ENCODE results near the gene MLLT10. TPM values are rescaled to one million over a fixed set of nuclear protein-coding genes. Genes with fewer than 3 reads are reported as not detected.

Gene MLLT10
- total RNA-seq, 1 donor from 2014 or later, result 50.6 TPM

DNA sequence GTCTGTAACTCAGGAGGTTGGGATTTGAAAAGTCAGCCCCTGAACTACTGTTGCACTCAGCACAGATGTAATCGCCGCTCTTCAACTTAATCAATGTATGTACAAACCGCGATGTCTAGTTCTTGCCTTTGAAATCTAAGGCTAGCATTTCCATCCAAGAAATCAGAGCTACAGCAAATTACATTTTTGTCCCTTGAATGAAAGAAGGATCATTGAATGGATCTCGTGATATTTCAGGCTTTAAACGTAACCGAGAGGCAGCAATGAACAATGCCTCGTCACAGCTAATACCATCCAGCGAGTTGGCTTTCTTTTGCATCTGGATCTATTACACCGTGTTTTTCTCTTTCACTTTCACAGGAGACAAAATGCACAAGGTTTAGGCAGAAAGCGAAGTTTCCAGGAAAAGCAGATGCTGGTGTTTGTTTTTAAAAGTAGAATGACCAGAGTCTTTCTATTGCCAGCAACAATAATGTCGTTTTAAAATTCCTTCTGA is 14.0 kb upstream of the MLLT10 start:
- no peak for TF ChIP-seq CTCF (IDR thresholded peaks at IDR 0.05; ENCODE audit: unreplicated experiment)
- H3K36me3 Mint-ChIP-seq (ENCODE audit: low read depth, unreplicated experiment), result peaks cover 18% of the 10 kb centered on the region
- peaks cover 66% of the 10 kb centered on the region for H3K4me1 Mint-ChIP-seq (ENCODE audit: unreplicated experiment)
- peaks cover 11% of the 10 kb centered on the region for H3K27me3 Mint-ChIP-seq (ENCODE audit: unreplicated experiment)
- no peaks in the 10 kb centered on the region for H3K9me3 Mint-ChIP-seq (ENCODE audit: unreplicated experiment)
- peak overlapping the region; percentile 97 for H3K4me3 Mint-ChIP-seq (ENCODE audit: unreplicated experiment)
- no peak for DNase-seq (ENCODE audit: low spot score)
- H3K27ac Mint-ChIP-seq (ENCODE audit: unreplicated experiment), result peak overlapping the region; percentile 95

GRCh38 chr10:21520509-21520908 is 13.5 kb upstream of the MLLT10 start:
- no peak for DNase-seq (ENCODE audit: low spot score)
- peaks cover 13% of the 10 kb centered on the region for H3K27me3 Mint-ChIP-seq (ENCODE audit: unreplicated experiment)
- H3K9me3 Mint-ChIP-seq (ENCODE audit: unreplicated experiment), result no peaks in the 10 kb centered on the region
- H3K36me3 Mint-ChIP-seq (ENCODE audit: low read depth, unreplicated experiment), result peaks cover 22% of the 10 kb centered on the region
- H3K27ac Mint-ChIP-seq (ENCODE audit: unreplicated experiment), result peak overlapping the region; percentile 20
- TF ChIP-seq CTCF (IDR thresholded peaks at IDR 0.05; ENCODE audit: unreplicated experiment), result no peak
- peaks cover 69% of the 10 kb centered on the region for H3K4me1 Mint-ChIP-seq (ENCODE audit: unreplicated experiment)
- peak overlapping the region; percentile 45 for H3K4me3 Mint-ChIP-seq (ENCODE audit: unreplicated experiment)

DNA sequence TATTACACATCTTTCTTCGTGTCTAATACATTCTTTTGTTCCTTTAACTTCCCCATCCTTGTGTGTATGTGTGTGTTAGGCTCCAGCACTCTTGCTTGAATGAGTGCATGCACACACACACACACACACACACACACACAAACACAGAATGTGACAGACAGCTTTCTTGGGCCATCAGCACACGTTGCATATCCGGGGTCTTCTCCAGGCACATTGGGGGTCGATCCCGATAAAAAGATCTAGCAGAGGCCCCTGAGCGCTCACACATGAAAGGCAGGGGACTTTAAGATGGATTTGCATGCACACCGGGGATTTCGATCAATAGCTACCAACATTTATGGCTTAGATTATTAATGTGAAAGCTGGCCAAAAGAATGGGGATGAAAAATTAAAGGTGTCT is 13.1 kb upstream of the MLLT10 start:
- Mint-ChIP-seq H3K9me3 (ENCODE audit: unreplicated experiment) (no peaks in the 10 kb centered on the region), H3K4me3 (ENCODE audit: unreplicated experiment) (peak overlapping the region; percentile 22), H3K36me3 (ENCODE audit: low read depth, unreplicated experiment) (peaks cover 19% of the 10 kb centered on the region), H3K27me3 (ENCODE audit: unreplicated experiment) (peaks cover 12% of the 10 kb centered on the region), H3K4me1 (ENCODE audit: unreplicated experiment) (peaks cover 65% of the 10 kb centered on the region), H3K27ac (ENCODE audit: unreplicated experiment) (peak overlapping the region; percentile 32)
- DNase-seq (ENCODE audit: low spot score), result no peak
- no peak for TF ChIP-seq CTCF (IDR thresholded peaks at IDR 0.05; ENCODE audit: unreplicated experiment)

DNA sequence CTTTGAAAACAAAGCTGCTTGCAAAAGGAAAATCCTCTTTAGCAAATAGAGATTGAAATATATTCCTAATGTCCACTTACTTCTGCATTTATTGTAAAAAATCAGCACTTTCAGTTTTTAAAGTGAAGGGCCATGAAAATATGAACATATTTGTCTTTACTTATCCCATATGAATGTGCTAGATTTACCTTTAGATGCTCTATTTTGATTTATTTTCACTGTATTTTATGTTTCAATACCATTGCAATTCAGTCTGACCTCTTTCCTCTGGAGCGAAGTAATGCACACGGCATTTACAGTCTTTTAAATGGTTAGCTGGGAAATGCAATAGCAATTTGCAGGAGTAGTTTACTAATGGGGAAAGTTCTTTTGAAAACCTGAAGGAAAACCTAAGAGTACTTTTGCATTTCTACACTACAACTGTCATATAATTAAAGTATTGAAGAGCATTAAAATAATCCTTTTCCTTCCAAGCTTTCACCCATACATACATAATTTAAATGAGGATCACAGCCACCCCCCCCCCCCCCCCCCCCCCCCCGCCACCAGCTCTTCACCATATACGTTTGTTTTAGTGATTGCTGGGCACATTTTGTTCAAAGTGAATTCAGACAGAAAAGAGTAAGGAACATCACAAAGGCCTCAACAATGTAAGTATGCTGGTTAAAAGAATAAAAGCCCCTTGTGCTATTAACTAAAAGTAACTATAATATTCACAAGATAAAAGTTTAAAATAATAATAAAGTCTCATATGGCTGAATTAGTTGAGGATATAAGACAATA is 12.1 kb upstream of the MLLT10 start:
- no peak for DNase-seq (ENCODE audit: low spot score)
- TF ChIP-seq CTCF (IDR thresholded peaks at IDR 0.05; ENCODE audit: unreplicated experiment), result no peak
- Mint-ChIP-seq H3K27ac (ENCODE audit: unreplicated experiment) (no peak overlapping the region), H3K4me3 (ENCODE audit: unreplicated experiment) (no peak overlapping the region), H3K9me3 (ENCODE audit: unreplicated experiment) (no peaks in the 10 kb centered on the region), H3K27me3 (ENCODE audit: unreplicated experiment) (peaks cover 15% of the 10 kb centered on the region), H3K36me3 (ENCODE audit: low read depth, unreplicated experiment) (peaks cover 22% of the 10 kb centered on the region), H3K4me1 (ENCODE audit: unreplicated experiment) (peaks cover 69% of the 10 kb centered on the region)
